Activated T-cell treated with anti-CD3 and anti-CD28 coated beads, Interleukin-2, amount 50 U/mL, for 4 hours (primary cell): ENCODE results near the gene APOM. TPM values are rescaled to one million over a fixed set of nuclear protein-coding genes. Genes with fewer than 3 reads are reported as not detected.

Source experiments
- ATAC-seq, 2 donors: fragments of 200-7000 bp; cut with Tn5 transposase; one replicate each; pipeline ENCODE4 v1.10.0; 2021
- DNase-seq: peaks from one replicate; pipeline ENCODE4 v3.0.0-alpha.2; 2020
- H3K27me3 Mint-ChIP-seq: one replicate; pipeline ENCODE4 v1.8.0; 2021; ENCODE audit warnings: low read depth, mixed read lengths
- H3K36me3 Mint-ChIP-seq: one replicate; pipeline ENCODE4 v1.8.0; 2022; ENCODE audit warnings: mixed read lengths; ENCODE audit not compliant: insufficient read depth
- H3K4me1 Mint-ChIP-seq: one replicate; pipeline ENCODE4 v1.8.0; 2021; ENCODE audit warnings: low read depth, mixed read lengths
- H3K4me3 Mint-ChIP-seq: one replicate; pipeline ENCODE4 v1.8.0; 2021; ENCODE audit warnings: mild to moderate bottlenecking, moderate library complexity, mixed read lengths
- H3K9me3 Mint-ChIP-seq: one replicate; pipeline ENCODE4 v1.8.0; 2021; ENCODE audit warnings: mixed read lengths
- total RNA-seq, 3 donors: library from RNA; stranded (reverse); gene quantifications; one replicate each; pipeline ENCODE4 v1.2.1, GENCODE V29; 2021

The APOM gene
- total RNA-seq, 3 donors from 2014 or later: 1.8 to 2.8 (median 2.1) TPM

GRCh38 chr6:31639043-31639442 is 16.7 kb upstream of the APOM start:
- DNase-seq: no peak
- peak in 1 of 2 donors; percentile 8 for ATAC-seq
- Mint-ChIP-seq H3K4me3 (no peak overlapping the region), H3K27me3 (no peaks in the 10 kb centered on the region), H3K36me3 (peaks cover 37% of the 10 kb centered on the region), H3K4me1 (peaks cover 5% of the 10 kb centered on the region), H3K9me3 (no peaks in the 10 kb centered on the region)

- H3K9me3 Mint-ChIP-seq: no peaks in the 10 kb centered on the region
- H3K4me1 Mint-ChIP-seq: peaks cover 5% of the 10 kb centered on the region
- ATAC-seq (peak in 1 of 2 donors; percentile 30), DNase-seq (no peak)
- peaks cover 35% of the 10 kb centered on the region for H3K36me3 Mint-ChIP-seq
- no peak overlapping the region for H3K4me3 Mint-ChIP-seq
- no peaks in the 10 kb centered on the region for H3K27me3 Mint-ChIP-seq
These were observed 16.2 kb upstream of the APOM start for GRCh38 chr6:31639449-31639861.

- Mint-ChIP-seq H3K4me3 (no peak overlapping the region), H3K36me3 (peaks cover 36% of the 10 kb centered on the region), H3K27me3 (no peaks in the 10 kb centered on the region), H3K9me3 (no peaks in the 10 kb centered on the region), H3K4me1 (peaks cover 5% of the 10 kb centered on the region)
- DNase-seq (no peak), ATAC-seq (no peak)
These were observed 15.1 kb upstream of the APOM start for GRCh38 chr6:31640612-31641011.

GRCh38 chr6:31641370-31641769 is 14.3 kb upstream of the APOM start:
- no peaks in the 10 kb centered on the region for H3K27me3 Mint-ChIP-seq
- DNase-seq: no peak
- peaks cover 30% of the 10 kb centered on the region for H3K36me3 Mint-ChIP-seq
- no peaks in the 10 kb centered on the region for H3K9me3 Mint-ChIP-seq
- H3K4me1 Mint-ChIP-seq: peaks cover 5% of the 10 kb centered on the region
- no peak overlapping the region for H3K4me3 Mint-ChIP-seq
- no peak for ATAC-seq

GRCh38 chr6:31642798-31643570 is 12.7 kb upstream of the APOM start:
- Mint-ChIP-seq H3K4me3 (no peak overlapping the region), H3K27me3 (no peaks in the 10 kb centered on the region), H3K9me3 (no peaks in the 10 kb centered on the region), H3K36me3 (peaks cover 30% of the 10 kb centered on the region), H3K4me1 (peaks cover 5% of the 10 kb centered on the region)
- ATAC-seq (no peak), DNase-seq (no peak)

GRCh38 chr6:31643818-31644454 is 11.8 kb upstream of the APOM start:
- ATAC-seq: no peak
- no peaks in the 10 kb centered on the region for H3K27me3 Mint-ChIP-seq
- no peak overlapping the region for H3K4me3 Mint-ChIP-seq
- peaks cover 5% of the 10 kb centered on the region for H3K4me1 Mint-ChIP-seq
- H3K36me3 Mint-ChIP-seq: peaks cover 33% of the 10 kb centered on the region
- H3K9me3 Mint-ChIP-seq: no peaks in the 10 kb centered on the region
- DNase-seq: no peak

- Mint-ChIP-seq H3K4me1 (peaks cover 10% of the 10 kb centered on the region), H3K36me3 (peaks cover 38% of the 10 kb centered on the region), H3K9me3 (no peaks in the 10 kb centered on the region), H3K27me3 (no peaks in the 10 kb centered on the region), H3K4me3 (no peak overlapping the region)
- DNase-seq (no peak), ATAC-seq (no peak)
These were observed 10.4 kb upstream of the APOM start for GRCh38 chr6:31645325-31645724.

GRCh38 chr6:31651602-31652191 is 4.0 kb upstream of the APOM start:
- ATAC-seq (peak; percentile 51 to 56), DNase-seq (no peak)
- no peaks in the 10 kb centered on the region for H3K27me3 Mint-ChIP-seq
- H3K36me3 Mint-ChIP-seq: peaks cover 30% of the 10 kb centered on the region
- H3K4me1 Mint-ChIP-seq: peaks cover 41% of the 10 kb centered on the region
- H3K9me3 Mint-ChIP-seq: no peaks in the 10 kb centered on the region
- H3K4me3 Mint-ChIP-seq: peak overlapping the region; percentile 89

- Mint-ChIP-seq H3K4me3 (peak overlapping the region; percentile 89), H3K4me1 (peaks cover 53% of the 10 kb centered on the region), H3K27me3 (no peaks in the 10 kb centered on the region), H3K36me3 (peaks cover 28% of the 10 kb centered on the region), H3K9me3 (no peaks in the 10 kb centered on the region)
- DNase-seq (no peak), ATAC-seq (peak; percentile 63 to 64)
These were observed 2.6 kb upstream of the APOM start for GRCh38 chr6:31652925-31653724.

- Mint-ChIP-seq H3K4me3 (no peak overlapping the region), H3K9me3 (no peaks in the 10 kb centered on the region), H3K36me3 (peaks cover 19% of the 10 kb centered on the region), H3K27me3 (no peaks in the 10 kb centered on the region), H3K4me1 (peaks cover 62% of the 10 kb centered on the region)
- no peak for ATAC-seq
- no peak for DNase-seq
These were observed 933 bp upstream of the APOM start for GRCh38 chr6:31654574-31655348.

GRCh38 chr6:31657406-31658157 is 1.9 kb downstream of the APOM start:
- Mint-ChIP-seq H3K27me3 (no peaks in the 10 kb centered on the region), H3K4me1 (peaks cover 64% of the 10 kb centered on the region), H3K9me3 (no peaks in the 10 kb centered on the region), H3K36me3 (peaks cover 11% of the 10 kb centered on the region), H3K4me3 (peak overlapping the region; percentile 64)
- no peak for ATAC-seq
- no peak for DNase-seq

GRCh38 chr6:31658158-31658688 is 2.5 kb downstream of the APOM start:
- no peaks in the 10 kb centered on the region for H3K27me3 Mint-ChIP-seq
- peaks cover 63% of the 10 kb centered on the region for H3K4me1 Mint-ChIP-seq
- DNase-seq (no peak), ATAC-seq (no peak)
- H3K4me3 Mint-ChIP-seq: peak overlapping the region; percentile 94
- no peaks in the 10 kb centered on the region for H3K9me3 Mint-ChIP-seq
- H3K36me3 Mint-ChIP-seq: peaks cover 14% of the 10 kb centered on the region
